Endodermal cell (in vitro differentiated cells): ENCODE data around the gene KCNMA1. TPM values are rescaled to one million over a fixed set of nuclear protein-coding genes. Genes with fewer than 3 reads are reported as not detected.

Source experiments
- DNase-seq: peaks from one replicate; pipeline ENCODE4 v3.0.0-alpha.2; 2017
- H3K27ac ChIP-seq: 2 replicates; pipeline ENCODE4 v1.5.1; 2013; ENCODE audit warnings: mild to moderate bottlenecking, low read depth, low read length, moderate library complexity
- H3K27me3 ChIP-seq: 2 replicates; pipeline ENCODE4 v1.6.1; 2013; ENCODE audit warnings: mild to moderate bottlenecking, low read length, moderate library complexity; ENCODE audit not compliant: insufficient read depth, control insufficient read depth, poor library complexity, severe bottlenecking
- H3K36me3 ChIP-seq: 2 replicates; pipeline ENCODE4 v1.7.0; 2013; ENCODE audit warnings: mild to moderate bottlenecking, low read length, moderate library complexity; ENCODE audit not compliant: control insufficient read depth, insufficient read depth
- H3K4me1 ChIP-seq: one replicate; pipeline ENCODE4 v1.7.0; 2013; ENCODE audit warnings: low read length; ENCODE audit not compliant: control insufficient read depth, insufficient read depth
- H3K4me3 ChIP-seq: 2 replicates; pipeline ENCODE4 v1.5.1; 2013; ENCODE audit warnings: mild to moderate bottlenecking, low read length, moderate library complexity
- H3K9ac ChIP-seq: 2 replicates; pipeline ENCODE4 v1.6.1; 2013; ENCODE audit warnings: mild to moderate bottlenecking, low read length, moderate library complexity; ENCODE audit not compliant: poor library complexity, severe bottlenecking; ENCODE audit errors: extremely low read depth
- H3K9me3 ChIP-seq: 2 replicates; pipeline ENCODE4 v1.6.1; 2013; ENCODE audit warnings: mild to moderate bottlenecking, low read length, moderate library complexity; ENCODE audit not compliant: control insufficient read depth
- H3K27ac Mint-ChIP-seq: 2 replicates; pipeline ENCODE4 v1.8.0; 2020; ENCODE audit warnings: mixed read lengths
- H3K27me3 Mint-ChIP-seq: 2 replicates; pipeline ENCODE4 v1.8.0; 2021; ENCODE audit warnings: mild to moderate bottlenecking, mixed read lengths; ENCODE audit not compliant: insufficient read depth
- H3K36me3 Mint-ChIP-seq: 2 replicates; pipeline ENCODE4 v1.8.0; 2020; ENCODE audit warnings: low read depth, mixed read lengths
- H3K4me1 Mint-ChIP-seq: 2 replicates; pipeline ENCODE4 v1.8.0; 2020; ENCODE audit warnings: mixed read lengths
- H3K4me3 Mint-ChIP-seq: 2 replicates; pipeline ENCODE4 v1.8.0; 2020; ENCODE audit warnings: mild to moderate bottlenecking, moderate library complexity, mixed read lengths
- H3K9me3 Mint-ChIP-seq: 2 replicates; pipeline ENCODE4 v1.8.0; 2020; ENCODE audit warnings: mild to moderate bottlenecking, mixed read lengths
- CTCF ChIP-seq: fragments of 200-600 bp; sonication (generic); conservative IDR thresholded peaks from 2 replicates; pipeline ENCODE4 v1.5.0; 2021; ENCODE audit warnings: antibody characterized with exemption, mild to moderate bottlenecking
- WGBS, 2 experiments: methylation state at CpG; one replicate each; pipeline versions ENCODE4 v1.1.5 to v1.1.7; 2013; ENCODE audit warnings: missing lambda C conversion rate in 2 of 2, mixed read lengths in 1 of 2; ENCODE audit not compliant: insufficient coverage in 1 of 2, insufficient read length in 1 of 2; 5-methylcytosine and 5-hydroxymethylcytosine counted together
- total RNA-seq, 2 donors: library from RNA; stranded (reverse); fragmentation: NEBNext Ultra II Directional in 1 of 2; extraction: Animal tissue kit (Norgen Biotek cat#: 25700) in 1 of 2; gene quantifications; 2 replicates in 1 of 2; 3 replicates in 1 of 2; pipeline ENCODE4 v1.2.1, GENCODE V29; 2021

KCNMA1 gene
- total RNA-seq, 2 donors from 2014 or later, result 0.55 to 1.3 TPM

- no peak for TF ChIP-seq CTCF
- Histone ChIP-seq H3K4me3 (no peak overlapping the region), H3K9ac (no peak overlapping the region), H3K9me3 (peaks cover 4% of the 10 kb centered on the region), H3K36me3 (no peaks in the 10 kb centered on the region), H3K27ac (no peak overlapping the region), H3K4me1 (peaks cover 8% of the 10 kb centered on the region), H3K27me3 (no peaks in the 10 kb centered on the region)
- DNase-seq, result no peak
- H3K9me3 Mint-ChIP-seq, result no peaks in the 10 kb centered on the region
- H3K27ac Mint-ChIP-seq, result no peak overlapping the region
- H3K4me3 Mint-ChIP-seq, result no peak overlapping the region
- peaks cover 16% of the 10 kb centered on the region for H3K4me1 Mint-ChIP-seq
- H3K27me3 Mint-ChIP-seq, result peaks cover 42% of the 10 kb centered on the region
- WGBS, 2 experiments, result 79% methylated on average over 5 of the region's 5 CpGs; no CpG with 5 or more reads in 1 of the 2 experiments
- no peaks in the 10 kb centered on the region for H3K36me3 Mint-ChIP-seq
Observed at GRCh38 chr10:77297393-77297739, 340.2 kb downstream of the KCNMA1 start.

GRCh38 chr10:77296534-77297392 lies 340.8 kb downstream of the KCNMA1 start:
- WGBS, 2 experiments, result 61 to 77% methylated on average over 4 to 7 of the region's 7 CpGs
- H3K4me3 ChIP-seq, result no peak overlapping the region

GRCh38 chr10:77293773-77294172 lies 343.8 kb downstream of the KCNMA1 start:
- TF ChIP-seq CTCF, result no peak
- Histone ChIP-seq H3K4me3 (no peak overlapping the region), H3K4me1 (peaks cover 24% of the 10 kb centered on the region), H3K27me3 (peaks cover 9% of the 10 kb centered on the region), H3K9me3 (no peaks in the 10 kb centered on the region), H3K36me3 (no peaks in the 10 kb centered on the region), H3K27ac (no peak overlapping the region), H3K9ac (no peak overlapping the region)
- WGBS, 2 experiments, result 83 to 87% methylated on average over 6 to 7 of the region's 7 CpGs
- Mint-ChIP-seq H3K27me3 (peaks cover 52% of the 10 kb centered on the region), H3K27ac (no peak overlapping the region), H3K4me1 (peaks cover 48% of the 10 kb centered on the region), H3K4me3 (no peak overlapping the region), H3K9me3 (no peaks in the 10 kb centered on the region), H3K36me3 (no peaks in the 10 kb centered on the region)
- no peak for DNase-seq

More at GRCh38 chr10:77296534-77297392, 340.8 kb downstream of the KCNMA1 start:
- no peak overlapping the region for H3K9ac ChIP-seq
- TF ChIP-seq CTCF, result peak; percentile 64
- no peaks in the 10 kb centered on the region for H3K9me3 Mint-ChIP-seq
- H3K4me3 Mint-ChIP-seq, result no peak overlapping the region
- no peak overlapping the region for H3K27ac Mint-ChIP-seq
- no peaks in the 10 kb centered on the region for H3K27me3 ChIP-seq
- peaks cover 10% of the 10 kb centered on the region for H3K4me1 ChIP-seq
- H3K9me3 ChIP-seq, result no peaks in the 10 kb centered on the region
- no peaks in the 10 kb centered on the region for H3K36me3 Mint-ChIP-seq
- no peak overlapping the region for H3K27ac ChIP-seq
- no peaks in the 10 kb centered on the region for H3K36me3 ChIP-seq
- DNase-seq, result no peak
- peaks cover 44% of the 10 kb centered on the region for H3K27me3 Mint-ChIP-seq
- H3K4me1 Mint-ChIP-seq, result peaks cover 20% of the 10 kb centered on the region
